Glutamatergic neuron (in vitro differentiated cells): Measurements from ENCODE around the gene VPS36. TPM values are rescaled to one million over a fixed set of nuclear protein-coding genes. Genes with fewer than 3 reads are reported as not detected.
"Not testable (repeated sequence)": the region's sequence is repeated elsewhere in the genome, so short reads cannot be mapped to it uniquely, and the experiment has no call there.

ENCODE experiments used
- DNase-seq: peaks from one replicate; pipeline ENCODE4 v3.0.0; 2022
- H3K27ac Mint-ChIP-seq: one replicate; pipeline ENCODE4 v1.8.0; 2020; ENCODE audit warnings: mild to moderate bottlenecking, mixed read lengths, inconsistent platforms; ENCODE audit not compliant: unreplicated experiment
- H3K27me3 Mint-ChIP-seq: one replicate; pipeline ENCODE4 v1.8.0; 2020; ENCODE audit warnings: mild to moderate bottlenecking, moderate library complexity, mixed read lengths, inconsistent platforms; ENCODE audit not compliant: unreplicated experiment
- H3K36me3 Mint-ChIP-seq: one replicate; pipeline ENCODE4 v1.8.0; 2020; ENCODE audit warnings: mild to moderate bottlenecking, mixed read lengths, inconsistent platforms; ENCODE audit not compliant: unreplicated experiment
- H3K4me1 Mint-ChIP-seq: one replicate; pipeline ENCODE4 v1.8.0; 2020; ENCODE audit warnings: mild to moderate bottlenecking, low read depth, mixed read lengths, inconsistent platforms; ENCODE audit not compliant: unreplicated experiment
- H3K4me3 Mint-ChIP-seq: one replicate; pipeline ENCODE4 v1.8.0; 2020; ENCODE audit warnings: mild to moderate bottlenecking, mixed read lengths, inconsistent platforms; ENCODE audit not compliant: unreplicated experiment
- H3K9me3 Mint-ChIP-seq: one replicate; pipeline ENCODE4 v1.8.0; 2020; ENCODE audit warnings: mild to moderate bottlenecking, moderate library complexity, mixed read lengths, inconsistent platforms; ENCODE audit not compliant: unreplicated experiment
- long read RNA-seq: library from polyadenylated mRNA; unstranded; transcript quantifications from one replicate; pipeline ENCODE4 v2.0.0, GENCODE V29; 2020; ENCODE audit not compliant: unreplicated experiment
- total RNA-seq: library from RNA; stranded (reverse); fragmentation: NEBNext Ultra II Directional; extraction: Animal tissue kit (Norgen Biotek cat#: 25700); gene quantifications from one replicate; pipeline ENCODE4 v1.2.1, GENCODE V29; 2021; ENCODE audit not compliant: unreplicated experiment
- TF ChIP-seq, protein P1 (sequence below): fragments of 200-600 bp; sonication (generic); IDR thresholded peaks from one replicate; pipeline ENCODE4 v1.5.0; 2021; ENCODE audit not compliant: partially characterized antibody, unreplicated experiment

The VPS36 gene, protein sequence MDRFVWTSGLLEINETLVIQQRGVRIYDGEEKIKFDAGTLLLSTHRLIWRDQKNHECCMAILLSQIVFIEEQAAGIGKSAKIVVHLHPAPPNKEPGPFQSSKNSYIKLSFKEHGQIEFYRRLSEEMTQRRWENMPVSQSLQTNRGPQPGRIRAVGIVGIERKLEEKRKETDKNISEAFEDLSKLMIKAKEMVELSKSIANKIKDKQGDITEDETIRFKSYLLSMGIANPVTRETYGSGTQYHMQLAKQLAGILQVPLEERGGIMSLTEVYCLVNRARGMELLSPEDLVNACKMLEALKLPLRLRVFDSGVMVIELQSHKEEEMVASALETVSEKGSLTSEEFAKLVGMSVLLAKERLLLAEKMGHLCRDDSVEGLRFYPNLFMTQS
- 29.2 TPM for total RNA-seq
- long read RNA-seq, full-length matches to known transcripts, result 1 of 4 reads
- long read RNA-seq, partial matches to known transcripts, result 3 of 4 reads
- long read RNA-seq, other reads (novel, unspliced or antisense), result 0 of 4 reads

DNA sequence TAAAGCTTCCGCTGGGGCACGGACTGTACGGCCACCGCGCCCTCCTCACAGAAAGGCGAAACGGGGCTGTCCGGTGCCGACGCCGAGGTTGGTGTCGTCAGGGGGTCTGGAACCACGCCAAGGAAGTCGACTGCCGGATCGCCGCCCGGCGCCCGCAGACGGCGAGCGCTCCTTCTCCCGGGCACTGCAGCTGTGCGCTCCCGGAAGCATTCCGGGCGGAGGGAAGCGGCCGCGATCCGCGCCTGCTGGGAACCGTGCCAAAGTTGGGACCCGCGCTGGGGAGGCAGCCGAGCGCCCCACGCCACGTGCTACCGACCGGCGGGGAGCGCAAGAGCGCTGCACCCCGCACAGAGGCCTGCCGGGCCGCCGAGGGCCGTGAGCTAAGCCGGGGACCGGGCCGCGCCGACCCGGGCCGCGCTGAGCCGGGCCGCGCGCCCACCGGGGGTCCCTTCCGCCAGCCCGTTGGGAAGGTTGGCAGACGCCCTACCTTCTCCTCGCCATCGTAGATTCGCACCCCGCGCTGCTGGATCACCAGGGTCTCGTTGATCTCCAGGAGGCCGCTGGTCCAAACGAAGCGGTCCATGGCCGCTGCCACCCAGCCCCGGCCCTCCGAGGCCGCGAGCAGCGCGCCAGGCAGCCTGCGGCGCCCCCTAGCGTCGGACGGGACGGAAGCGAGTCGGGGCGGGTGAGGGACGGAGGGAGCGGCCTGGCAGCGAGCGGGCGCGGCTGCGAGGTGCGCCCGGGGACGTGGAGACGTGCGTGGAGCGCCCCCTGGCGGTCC lies at the start of gene VPS36:
TSS of gene VPS36 (minus strand) at position 623 of the 781 bp plus-strand sequence. CDS start at position 583, 40 bp downstream.
- peak within 1 kb of the TSS; percentile 97 for H3K4me3 Mint-ChIP-seq
- peaks cover 6% of the 10 kb centered on the region for H3K9me3 Mint-ChIP-seq
- peak; percentile 98 for DNase-seq
- peak within 1 kb of the TSS; percentile 77 for H3K27ac Mint-ChIP-seq
- TF ChIP-seq, protein P1, sequence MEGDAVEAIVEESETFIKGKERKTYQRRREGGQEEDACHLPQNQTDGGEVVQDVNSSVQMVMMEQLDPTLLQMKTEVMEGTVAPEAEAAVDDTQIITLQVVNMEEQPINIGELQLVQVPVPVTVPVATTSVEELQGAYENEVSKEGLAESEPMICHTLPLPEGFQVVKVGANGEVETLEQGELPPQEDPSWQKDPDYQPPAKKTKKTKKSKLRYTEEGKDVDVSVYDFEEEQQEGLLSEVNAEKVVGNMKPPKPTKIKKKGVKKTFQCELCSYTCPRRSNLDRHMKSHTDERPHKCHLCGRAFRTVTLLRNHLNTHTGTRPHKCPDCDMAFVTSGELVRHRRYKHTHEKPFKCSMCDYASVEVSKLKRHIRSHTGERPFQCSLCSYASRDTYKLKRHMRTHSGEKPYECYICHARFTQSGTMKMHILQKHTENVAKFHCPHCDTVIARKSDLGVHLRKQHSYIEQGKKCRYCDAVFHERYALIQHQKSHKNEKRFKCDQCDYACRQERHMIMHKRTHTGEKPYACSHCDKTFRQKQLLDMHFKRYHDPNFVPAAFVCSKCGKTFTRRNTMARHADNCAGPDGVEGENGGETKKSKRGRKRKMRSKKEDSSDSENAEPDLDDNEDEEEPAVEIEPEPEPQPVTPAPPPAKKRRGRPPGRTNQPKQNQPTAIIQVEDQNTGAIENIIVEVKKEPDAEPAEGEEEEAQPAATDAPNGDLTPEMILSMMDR, result peak; percentile 100
- H3K27me3 Mint-ChIP-seq, result no peaks in the 10 kb centered on the region
- H3K4me1 Mint-ChIP-seq, result peaks cover 6% of the 10 kb centered on the region
- H3K36me3 Mint-ChIP-seq, result no peaks in the 10 kb centered on the region

GRCh38 chr13:52497979-52498378 lies 47.5 kb upstream of the VPS36 start:
- not testable (repeated sequence) for H3K4me1 Mint-ChIP-seq, H3K27me3 Mint-ChIP-seq, H3K9me3 Mint-ChIP-seq, H3K4me3 Mint-ChIP-seq, DNase-seq, H3K27ac Mint-ChIP-seq, H3K36me3 Mint-ChIP-seq

DNA sequence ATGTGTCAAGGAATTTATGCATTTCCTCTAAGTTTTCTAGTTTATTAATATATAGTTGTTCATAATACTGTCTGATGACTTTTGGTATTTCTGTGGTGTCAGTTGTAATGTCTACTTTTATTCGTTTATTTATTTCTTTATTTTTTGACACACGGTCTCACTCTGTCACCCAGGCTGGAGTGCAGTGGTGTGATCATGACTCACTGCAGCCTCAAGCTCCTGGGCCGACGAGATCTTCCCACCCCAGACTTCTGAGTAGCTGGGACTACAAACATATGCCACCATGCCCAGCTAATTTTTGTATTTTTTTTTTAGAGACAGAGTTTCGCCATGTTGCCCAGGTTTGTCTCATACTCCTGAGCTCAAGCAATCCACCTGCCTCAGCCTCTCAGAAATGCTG lies 43.8 kb upstream of the VPS36 start:
- not testable (repeated sequence) for H3K4me1 Mint-ChIP-seq, H3K9me3 Mint-ChIP-seq, H3K4me3 Mint-ChIP-seq, H3K27me3 Mint-ChIP-seq, H3K36me3 Mint-ChIP-seq, H3K27ac Mint-ChIP-seq, DNase-seq

- not testable (repeated sequence) for H3K36me3 Mint-ChIP-seq, H3K4me1 Mint-ChIP-seq, DNase-seq, H3K9me3 Mint-ChIP-seq, H3K27ac Mint-ChIP-seq, H3K4me3 Mint-ChIP-seq, H3K27me3 Mint-ChIP-seq
These were observed 40.6 kb upstream of the VPS36 start for GRCh38 chr13:52491015-52491414.

DNA sequence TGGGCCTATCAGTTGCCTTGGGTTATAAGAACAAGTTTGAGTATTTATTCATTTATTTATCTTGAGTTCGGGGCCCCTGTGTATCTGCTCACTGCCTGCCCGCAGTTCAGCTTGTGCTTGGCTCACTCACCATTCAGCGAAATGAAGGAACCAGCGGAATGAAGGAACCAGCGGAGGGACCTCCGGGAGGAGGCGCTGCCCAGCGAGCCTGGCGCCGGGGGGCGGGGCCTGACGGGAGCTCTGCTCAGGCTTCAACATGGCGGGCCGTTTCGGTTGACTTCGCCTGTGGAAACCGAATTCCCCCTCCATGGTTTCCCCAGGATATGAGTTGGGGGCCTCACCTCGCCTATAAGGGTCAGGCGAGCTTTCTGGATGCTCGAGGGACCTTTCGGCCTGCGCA lies 38.3 kb upstream of the VPS36 start:
- not testable (repeated sequence) for H3K27ac Mint-ChIP-seq, H3K36me3 Mint-ChIP-seq, DNase-seq, H3K27me3 Mint-ChIP-seq, H3K9me3 Mint-ChIP-seq, H3K4me3 Mint-ChIP-seq, H3K4me1 Mint-ChIP-seq

DNA sequence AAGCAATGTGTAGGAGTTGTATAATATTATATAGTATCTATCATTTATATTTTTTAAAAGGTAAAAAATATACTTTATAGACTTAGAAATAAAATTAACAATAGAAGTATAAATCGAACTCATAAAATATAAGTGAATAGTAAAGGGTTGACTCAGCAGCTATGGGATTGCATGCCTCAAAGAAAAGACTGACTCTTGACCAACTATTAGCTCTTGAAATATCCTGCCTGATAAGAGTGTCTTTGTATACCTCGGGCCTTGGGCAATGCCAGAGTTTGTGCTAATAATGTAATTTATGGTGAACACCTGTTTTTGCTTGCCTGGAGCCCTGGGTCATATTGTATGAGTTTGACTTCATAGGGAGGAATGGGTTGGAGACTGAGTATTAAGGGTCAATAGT lies 36.6 kb upstream of the VPS36 start:
- not testable (repeated sequence) for H3K36me3 Mint-ChIP-seq, H3K9me3 Mint-ChIP-seq, H3K4me1 Mint-ChIP-seq, H3K27ac Mint-ChIP-seq, DNase-seq, H3K4me3 Mint-ChIP-seq, H3K27me3 Mint-ChIP-seq

DNA sequence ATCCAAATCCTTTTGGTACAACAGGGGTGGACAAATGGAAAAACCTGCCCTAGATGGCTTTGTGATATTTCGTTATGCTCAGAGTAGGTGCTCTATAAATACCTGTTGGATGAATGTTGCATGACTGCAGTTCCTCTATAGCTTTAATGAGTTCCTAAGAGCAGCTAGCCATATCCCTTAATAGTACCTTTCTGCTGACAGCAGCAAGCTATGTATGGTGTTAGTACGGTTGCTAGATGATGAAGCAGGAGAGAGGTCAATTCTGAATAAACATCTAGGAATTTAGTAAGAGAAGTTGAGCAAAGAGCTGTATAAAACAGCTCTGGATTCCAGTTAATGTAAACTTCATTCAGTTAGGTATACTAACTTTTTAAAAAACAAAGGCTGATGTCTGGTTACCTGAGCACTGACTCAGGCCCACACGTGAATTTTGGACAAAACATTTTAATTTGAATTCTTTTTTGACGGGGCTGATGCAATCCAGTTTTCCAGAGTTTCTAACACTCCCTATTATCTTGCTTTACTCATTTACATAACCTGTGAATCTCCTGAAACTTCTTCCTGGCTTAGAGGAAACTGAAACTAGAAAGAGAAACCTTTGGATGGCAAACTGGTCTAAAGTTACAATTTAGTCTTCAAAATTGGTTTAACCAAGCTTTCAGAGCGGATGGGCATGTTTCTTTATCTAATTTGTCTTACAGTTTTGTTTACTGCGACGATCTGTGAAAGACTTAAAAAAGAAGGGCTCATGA lies 30.4 kb upstream of the VPS36 start:
- DNase-seq, H3K4me3 Mint-ChIP-seq, H3K27me3 Mint-ChIP-seq, H3K36me3 Mint-ChIP-seq, H3K9me3 Mint-ChIP-seq, H3K27ac Mint-ChIP-seq, H3K4me1 Mint-ChIP-seq: not testable (repeated sequence)

DNA sequence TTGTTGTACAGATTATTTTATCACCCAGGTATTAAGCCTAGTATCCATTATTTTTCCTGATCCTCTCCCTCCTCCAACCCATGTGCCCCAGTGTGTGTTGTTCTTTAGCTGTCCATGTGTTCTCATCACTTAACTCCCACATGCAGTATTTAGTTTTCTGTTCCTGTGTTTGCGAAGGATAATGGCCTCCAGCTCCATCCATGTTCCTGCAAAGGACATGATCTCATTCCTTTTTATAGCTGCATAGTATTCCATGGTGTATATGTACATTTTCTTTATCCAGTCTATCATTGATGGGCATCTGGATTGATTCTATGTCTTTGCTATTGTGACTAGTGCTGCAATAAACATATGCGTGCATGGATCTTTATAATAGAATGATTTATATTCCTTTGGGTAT lies 18.1 kb upstream of the VPS36 start:
- H3K36me3 Mint-ChIP-seq, H3K9me3 Mint-ChIP-seq, H3K4me3 Mint-ChIP-seq: not testable (repeated sequence)

More for the DNA sequence above, 18.1 kb upstream of the VPS36 start:
- H3K27me3 Mint-ChIP-seq, H3K4me1 Mint-ChIP-seq, H3K27ac Mint-ChIP-seq, DNase-seq: not testable (repeated sequence)
